ENCODE measurements around the gene NAPSA.

NAPSA gene

DNA sequence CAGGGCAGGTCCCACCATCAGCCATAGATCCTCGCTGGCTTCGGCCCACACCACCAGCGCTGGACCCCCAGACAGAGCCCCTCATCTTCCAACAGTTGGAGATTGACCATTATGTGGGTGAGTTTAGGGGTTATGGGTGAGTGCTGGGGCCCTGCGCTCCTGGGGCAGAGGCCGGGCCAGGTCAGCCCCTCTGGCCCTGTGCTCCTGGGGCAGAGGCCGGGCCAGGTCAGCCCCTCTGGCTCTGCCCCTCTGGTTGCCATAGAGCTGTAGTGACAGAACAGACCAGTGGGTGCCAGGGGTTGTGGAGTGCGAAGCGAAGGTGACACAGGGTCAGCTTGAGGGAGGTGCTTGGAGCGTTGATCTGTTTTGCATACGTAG, 33.9 kb upstream of the NAPSA start:
- Histone ChIP-seq H3K27me3 (ENCODE audit: control insufficient read depth, low read length) (no peaks in the 10 kb centered on the region), H3K4me1 (ENCODE audit: control insufficient read depth, low read length) (no peaks in the 10 kb centered on the region), H3K36me3 (ENCODE audit: control insufficient read depth, low read length) (peaks cover 53% of the 10 kb centered on the region), H3K4me3 (ENCODE audit: low read length) (no peak overlapping the region), H3K4me2 (ENCODE audit: low read length) (no peak overlapping the region), H3K27ac (ENCODE audit: low read depth, low read length) (no peak overlapping the region), H3K9me2 (replicated peaks; ENCODE audit: control insufficient read depth, low read length) (no peaks in the 10 kb centered on the region), H3F3A (ENCODE audit: control insufficient read depth, insufficient read depth) (0 out of 2 replicates have a peak, but pooled peaks cover 2% of the 10 kb centered on the region), H3K9me3 (ENCODE audit: control insufficient read depth, insufficient read depth, low read length) (no peaks in the 10 kb centered on the region), H3K79me2 (ENCODE audit: control insufficient read depth, low read length) (peaks cover 55% of the 10 kb centered on the region), H4K20me1 (ENCODE audit: control insufficient read depth, insufficient read depth, low read depth, low read length) (peaks cover 4% of the 10 kb centered on the region; the same call in 1 of the 2 replicates)
- TF ChIP-seq, protein P1, sequence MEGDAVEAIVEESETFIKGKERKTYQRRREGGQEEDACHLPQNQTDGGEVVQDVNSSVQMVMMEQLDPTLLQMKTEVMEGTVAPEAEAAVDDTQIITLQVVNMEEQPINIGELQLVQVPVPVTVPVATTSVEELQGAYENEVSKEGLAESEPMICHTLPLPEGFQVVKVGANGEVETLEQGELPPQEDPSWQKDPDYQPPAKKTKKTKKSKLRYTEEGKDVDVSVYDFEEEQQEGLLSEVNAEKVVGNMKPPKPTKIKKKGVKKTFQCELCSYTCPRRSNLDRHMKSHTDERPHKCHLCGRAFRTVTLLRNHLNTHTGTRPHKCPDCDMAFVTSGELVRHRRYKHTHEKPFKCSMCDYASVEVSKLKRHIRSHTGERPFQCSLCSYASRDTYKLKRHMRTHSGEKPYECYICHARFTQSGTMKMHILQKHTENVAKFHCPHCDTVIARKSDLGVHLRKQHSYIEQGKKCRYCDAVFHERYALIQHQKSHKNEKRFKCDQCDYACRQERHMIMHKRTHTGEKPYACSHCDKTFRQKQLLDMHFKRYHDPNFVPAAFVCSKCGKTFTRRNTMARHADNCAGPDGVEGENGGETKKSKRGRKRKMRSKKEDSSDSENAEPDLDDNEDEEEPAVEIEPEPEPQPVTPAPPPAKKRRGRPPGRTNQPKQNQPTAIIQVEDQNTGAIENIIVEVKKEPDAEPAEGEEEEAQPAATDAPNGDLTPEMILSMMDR (IDR thresholded peaks at IDR 0.05; ENCODE audit: low read depth, low read length, poor library complexity, severe bottlenecking), result no peak
- no peak for TF ChIP-seq EZH2phosphoT487 (IDR thresholded peaks at IDR 0.05; ENCODE audit: borderline replicate concordance, low read length)

DNA sequence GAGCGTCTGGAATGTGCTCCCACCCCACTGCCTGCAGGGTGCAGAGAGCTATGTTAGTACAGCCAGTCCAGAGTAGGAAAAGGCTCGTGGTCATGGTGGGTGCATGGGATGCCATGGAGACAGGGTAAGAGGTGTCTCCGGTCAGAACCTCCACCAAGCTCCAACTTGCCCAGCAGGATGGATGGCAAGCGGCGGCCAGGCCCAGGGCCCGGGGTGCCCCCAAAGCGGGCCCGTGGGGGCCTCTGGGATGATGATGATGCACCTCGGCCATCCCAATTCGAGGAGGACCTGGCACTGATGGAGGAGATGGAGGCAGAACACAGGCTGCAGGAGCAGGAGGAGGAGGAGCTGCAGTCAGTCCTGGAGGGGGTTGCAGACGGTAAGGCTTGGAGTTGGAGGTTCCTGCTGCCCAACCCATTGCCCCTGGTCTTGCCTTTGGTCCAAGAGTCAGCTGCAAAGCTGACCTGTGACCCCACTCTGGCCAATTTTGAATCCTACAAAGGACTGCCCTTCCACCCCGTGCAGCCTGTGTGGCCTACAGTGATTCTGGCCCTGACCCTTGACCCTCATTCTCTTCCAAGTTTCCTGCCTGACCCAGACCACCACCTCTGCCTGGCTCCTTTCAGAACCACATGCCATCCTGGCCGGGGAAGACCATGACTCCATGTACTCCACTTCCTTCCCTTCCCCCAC, 33.4 kb upstream of the NAPSA start:
- no peak overlapping the region for H3K4me2 ChIP-seq (ENCODE audit: low read length)
- peaks cover 55% of the 10 kb centered on the region for H3K36me3 ChIP-seq (ENCODE audit: control insufficient read depth, low read length)
- H3K9me2 ChIP-seq (replicated peaks; ENCODE audit: control insufficient read depth, low read length), result no peaks in the 10 kb centered on the region
- peaks cover 60% of the 10 kb centered on the region for H3K79me2 ChIP-seq (ENCODE audit: control insufficient read depth, low read length)
- H3K27me3 ChIP-seq (ENCODE audit: control insufficient read depth, low read length), result no peaks in the 10 kb centered on the region
- H4K20me1 ChIP-seq (ENCODE audit: control insufficient read depth, insufficient read depth, low read depth, low read length), result peaks cover 4% of the 10 kb centered on the region; the same call in 1 of the 2 replicates
- TF ChIP-seq, protein P1 (IDR thresholded peaks at IDR 0.05; ENCODE audit: low read depth, low read length, poor library complexity, severe bottlenecking), result no peak
- TF ChIP-seq EZH2phosphoT487 (IDR thresholded peaks at IDR 0.05; ENCODE audit: borderline replicate concordance, low read length), result no peak
- H3F3A ChIP-seq (ENCODE audit: control insufficient read depth, insufficient read depth), result 0 out of 2 replicates have a peak, but pooled peaks cover 2% of the 10 kb centered on the region
- H3K27ac ChIP-seq (ENCODE audit: low read depth, low read length), result no peak overlapping the region
- H3K9me3 ChIP-seq (ENCODE audit: control insufficient read depth, insufficient read depth, low read length), result no peaks in the 10 kb centered on the region
- no peaks in the 10 kb centered on the region for H3K4me1 ChIP-seq (ENCODE audit: control insufficient read depth, low read length)
- no peak overlapping the region for H3K4me3 ChIP-seq (ENCODE audit: low read length)

DNA sequence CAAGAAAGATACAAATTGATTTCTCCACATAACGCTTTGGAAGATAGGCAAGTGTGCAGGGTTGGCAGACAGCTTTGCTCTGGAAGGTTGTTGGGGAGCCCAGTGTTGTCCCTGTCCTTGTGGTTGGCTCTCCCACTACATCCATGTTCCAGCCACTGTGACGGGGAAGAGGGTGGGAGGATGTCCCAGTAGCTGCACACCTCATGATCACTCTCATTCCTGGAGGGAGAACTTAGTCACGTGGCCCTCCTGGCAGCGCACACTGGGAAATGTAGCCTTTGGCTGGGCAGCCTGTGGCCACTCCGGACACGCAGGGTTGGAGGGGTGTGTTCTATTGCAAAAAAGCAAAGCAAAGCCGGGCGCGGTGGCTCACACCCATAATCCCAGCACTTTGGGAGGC, 28.6 kb upstream of the NAPSA start:
- no peaks in the 10 kb centered on the region for H3K4me1 ChIP-seq (ENCODE audit: control insufficient read depth, low read length)
- peaks cover 6% of the 10 kb centered on the region for H4K20me1 ChIP-seq (ENCODE audit: control insufficient read depth, insufficient read depth, low read depth, low read length)
- H3F3A ChIP-seq (ENCODE audit: control insufficient read depth, insufficient read depth), result 0 out of 2 replicates have a peak, but pooled peaks cover 2% of the 10 kb centered on the region
- H3K4me3 ChIP-seq (ENCODE audit: low read length), result no peak overlapping the region
- H3K4me2 ChIP-seq (ENCODE audit: low read length), result no peak overlapping the region
- no peaks in the 10 kb centered on the region for H3K9me2 ChIP-seq (replicated peaks; ENCODE audit: control insufficient read depth, low read length)
- H3K36me3 ChIP-seq (ENCODE audit: control insufficient read depth, low read length), result peaks cover 56% of the 10 kb centered on the region
- no peaks in the 10 kb centered on the region for H3K9me3 ChIP-seq (ENCODE audit: control insufficient read depth, insufficient read depth, low read length)
- H3K27me3 ChIP-seq (ENCODE audit: control insufficient read depth, low read length), result no peaks in the 10 kb centered on the region
- peaks cover 91% of the 10 kb centered on the region for H3K79me2 ChIP-seq (ENCODE audit: control insufficient read depth, low read length)
- TF ChIP-seq, protein P1 (IDR thresholded peaks at IDR 0.05; ENCODE audit: low read depth, low read length, poor library complexity, severe bottlenecking), result no peak
- no peak for TF ChIP-seq EZH2phosphoT487 (IDR thresholded peaks at IDR 0.05; ENCODE audit: borderline replicate concordance, low read length)
- no peak overlapping the region for H3K27ac ChIP-seq (ENCODE audit: low read depth, low read length)

Data from DOHH2 (cell line).